Measurements from ENCODE around the gene TUFT1. TPM values are rescaled to one million over a fixed set of nuclear protein-coding genes. Genes with fewer than 3 reads are reported as not detected.
"Not testable (repeated sequence)": the region's sequence is repeated elsewhere in the genome, so short reads cannot be mapped to it uniquely, and the experiment has no call there.

The TUFT1 gene
- total RNA-seq, 1 experiment from 2014 or later: 7.9 TPM

DNA sequence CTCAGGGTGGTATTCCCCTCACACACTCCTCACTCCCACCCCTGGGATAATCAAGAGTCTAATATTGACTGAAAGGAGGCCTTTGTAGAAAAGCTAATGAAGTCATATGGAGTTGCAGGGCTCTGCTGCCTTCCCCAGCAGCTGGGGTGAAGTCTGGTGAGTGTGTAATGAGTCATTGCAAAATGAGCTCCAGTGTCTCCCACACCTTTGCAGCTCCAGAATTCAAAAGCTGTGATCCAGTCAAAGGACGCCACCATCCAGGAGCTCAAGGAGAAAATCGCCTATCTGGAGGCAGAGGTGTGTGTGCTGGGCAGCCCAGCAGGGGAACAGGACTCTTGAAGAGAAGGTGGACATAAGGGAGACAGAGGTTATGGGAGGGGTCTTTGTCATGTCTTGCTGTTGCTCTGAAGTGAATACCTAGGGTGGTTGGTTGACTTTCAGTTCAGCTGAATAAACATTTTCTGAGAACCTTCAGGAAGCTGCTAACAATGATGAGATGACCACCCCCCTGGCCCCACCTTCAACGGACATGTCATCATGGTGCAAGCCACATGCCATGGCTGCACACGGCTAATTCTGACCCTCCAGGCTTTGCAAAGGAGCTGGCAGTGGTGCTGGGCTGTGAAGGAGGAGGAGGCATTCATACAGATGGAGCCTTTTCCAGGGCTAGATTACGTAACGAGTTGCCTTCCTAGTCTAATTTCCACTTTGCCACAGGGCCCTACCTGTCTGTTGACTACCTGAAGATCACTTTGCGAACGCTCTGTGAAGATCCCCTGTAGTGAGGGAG, 39.5 kb downstream of the TUFT1 start:
- peak; percentile 72 for DNase-seq (ENCODE audit: low read depth)

GRCh38 chr1:151581451-151581850, 41.3 kb downstream of the TUFT1 start:
- DNase-seq (ENCODE audit: low read depth): no peak

- no peak for DNase-seq (ENCODE audit: low read depth)
Observed at GRCh38 chr1:151581921-151582320, 41.8 kb downstream of the TUFT1 start.

GRCh38 chr1:151583796-151584195, 43.7 kb downstream of the TUFT1 start:
- DNase-seq (ENCODE audit: low read depth): peak; percentile 63

GRCh38 chr1:151584278-151584677, 44.2 kb downstream of the TUFT1 start:
- DNase-seq (ENCODE audit: low read depth): no peak

- DNase-seq (ENCODE audit: low read depth): no peak
Observed at GRCh38 chr1:151584780-151585179, 44.7 kb downstream of the TUFT1 start.

GRCh38 chr1:151585622-151586021, 45.5 kb downstream of the TUFT1 start:
- peak; percentile 89 for DNase-seq (ENCODE audit: low read depth)

DNA sequence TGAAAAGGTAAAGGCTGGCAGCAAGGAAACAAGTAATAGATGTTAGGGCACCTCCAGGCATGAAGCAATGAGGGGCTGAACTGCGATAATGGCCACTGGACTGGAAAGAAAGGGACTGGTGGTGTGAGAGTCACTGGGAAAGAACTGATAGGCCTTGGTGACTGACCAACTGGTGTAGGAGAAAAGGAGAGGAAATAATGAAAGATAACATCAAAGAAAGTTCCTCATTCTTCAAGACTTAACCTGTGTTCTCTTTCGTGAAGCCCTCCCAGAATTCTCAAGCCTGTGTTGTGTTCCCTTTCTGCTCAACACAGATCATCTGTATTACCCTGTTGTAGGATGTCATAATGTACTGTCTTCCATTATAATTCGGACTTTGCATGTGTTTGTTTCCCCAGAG, 50.9 kb downstream of the TUFT1 start:
- DNase-seq (ENCODE audit: low read depth): no peak

GRCh38 chr1:151593730-151594129, 53.6 kb downstream of the TUFT1 start:
- DNase-seq (ENCODE audit: low read depth): no peak

DNA sequence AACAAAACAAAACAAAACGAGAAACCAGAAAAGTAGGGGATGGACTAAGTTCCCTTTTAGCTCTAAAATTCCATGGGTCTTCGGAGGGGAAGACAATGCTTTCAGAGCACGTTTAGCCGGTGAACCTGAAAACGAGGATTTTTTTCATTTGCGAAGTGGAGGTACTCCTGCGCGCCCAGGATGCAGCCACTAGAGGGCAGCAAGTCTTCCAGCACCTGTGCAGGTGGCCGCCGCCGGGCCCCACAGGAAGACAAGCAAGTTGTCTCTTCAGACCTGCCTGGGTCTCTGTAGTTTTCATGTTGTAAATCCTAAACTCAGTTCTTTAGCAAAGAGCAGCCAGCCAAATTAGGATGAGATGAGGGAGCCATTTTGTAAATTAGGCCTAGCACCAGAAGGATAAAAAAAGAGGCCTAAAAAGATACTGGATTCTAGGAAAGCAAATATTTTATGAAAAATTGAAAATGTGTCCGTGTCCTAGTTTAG, 54.1 kb downstream of the TUFT1 start:
- peak; percentile 17 for DNase-seq (ENCODE audit: low read depth)

DNA sequence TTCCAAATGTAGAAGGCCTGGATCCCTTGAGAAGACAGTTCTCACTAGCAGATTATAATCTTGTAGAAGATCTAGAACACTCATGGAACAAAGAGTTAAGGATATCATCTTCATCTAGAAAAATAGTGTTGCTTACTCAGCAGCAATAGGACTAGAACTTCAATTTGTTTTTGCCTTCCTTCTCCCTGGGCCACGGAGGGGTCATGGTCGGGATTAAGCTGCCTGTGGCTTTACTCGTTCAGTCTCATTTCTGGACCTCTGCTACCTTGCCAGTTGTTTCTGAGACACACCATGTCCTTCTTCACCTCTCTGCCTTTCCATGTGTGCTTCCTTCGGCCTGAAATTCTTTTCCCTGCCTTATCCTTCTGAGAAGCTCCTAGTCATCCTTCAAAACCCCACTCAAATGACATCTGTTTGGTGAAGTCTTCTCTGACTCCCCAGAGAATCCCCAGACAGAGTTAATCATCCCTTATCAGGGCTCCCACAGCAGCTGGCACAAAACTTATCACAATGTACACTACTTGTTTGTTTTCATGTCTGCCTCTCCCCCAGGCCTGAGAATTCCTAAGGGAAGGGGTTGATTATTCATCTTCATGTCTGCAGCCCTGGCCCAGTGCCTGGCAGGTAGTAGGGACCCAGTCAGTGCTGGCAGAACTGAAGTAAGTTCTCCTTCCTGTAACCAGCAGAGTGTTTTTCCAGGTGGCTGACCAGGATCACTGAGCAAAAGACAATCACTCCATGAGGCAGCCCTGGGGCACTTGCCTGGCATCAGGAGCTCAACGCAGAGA, 56.3 kb downstream of the TUFT1 start:
- peak; percentile 50 for DNase-seq (ENCODE audit: low read depth)

GRCh38 chr1:151602550-151602949, 62.4 kb downstream of the TUFT1 start:
- not testable (repeated sequence) for DNase-seq (ENCODE audit: low read depth)

DNA sequence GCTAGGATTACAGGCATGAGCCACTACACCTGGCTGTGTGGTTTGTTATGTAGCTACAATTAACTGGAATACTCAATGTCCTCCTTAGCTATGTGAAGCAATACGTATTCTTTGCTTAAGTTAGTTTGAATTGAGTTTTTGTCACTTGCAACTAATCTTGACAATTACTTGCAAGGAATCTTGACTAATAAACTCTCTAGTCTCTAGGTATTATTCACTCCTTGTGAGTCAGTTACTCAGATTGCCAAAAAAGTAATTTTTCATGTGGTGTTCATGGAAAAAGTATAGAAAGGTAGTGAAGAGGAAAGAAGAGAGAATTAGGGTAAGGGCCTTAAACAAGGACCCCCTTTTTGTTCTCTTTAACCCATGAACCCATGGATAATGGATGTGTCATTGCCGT, 64.2 kb downstream of the TUFT1 start:
- no peak for DNase-seq (ENCODE audit: low read depth)

DNA sequence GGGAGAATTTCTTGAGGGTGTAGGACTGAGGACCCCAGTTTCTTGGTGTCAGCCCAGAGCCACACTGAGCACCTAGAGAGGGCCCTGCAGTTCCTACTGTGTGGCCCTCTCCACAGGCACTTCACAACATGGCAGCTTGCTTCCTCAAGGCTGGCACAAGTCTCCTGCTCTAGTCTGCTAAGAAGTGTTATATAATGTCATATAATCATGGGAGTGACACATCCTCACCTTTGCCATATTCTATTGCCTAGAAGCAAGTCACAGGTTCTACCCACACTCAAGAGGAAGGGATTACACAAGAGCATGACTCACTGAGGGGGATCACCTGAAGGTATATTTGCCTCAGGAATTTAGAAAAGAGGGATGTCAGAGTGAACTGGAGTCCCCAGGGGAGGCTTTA, 66.3 kb downstream of the TUFT1 start:
- DNase-seq (ENCODE audit: low read depth): no peak

- DNase-seq (ENCODE audit: low read depth): no peak
Observed at GRCh38 chr1:151606857-151607256, 66.7 kb downstream of the TUFT1 start.

- DNase-seq (ENCODE audit: low read depth): no peak
Observed at GRCh38 chr1:151610142-151610541, 70.0 kb downstream of the TUFT1 start.

GRCh38 chr1:151611288-151611790, 71.2 kb downstream of the TUFT1 start:
- peak; percentile 60 for DNase-seq (ENCODE audit: low read depth)

DNA sequence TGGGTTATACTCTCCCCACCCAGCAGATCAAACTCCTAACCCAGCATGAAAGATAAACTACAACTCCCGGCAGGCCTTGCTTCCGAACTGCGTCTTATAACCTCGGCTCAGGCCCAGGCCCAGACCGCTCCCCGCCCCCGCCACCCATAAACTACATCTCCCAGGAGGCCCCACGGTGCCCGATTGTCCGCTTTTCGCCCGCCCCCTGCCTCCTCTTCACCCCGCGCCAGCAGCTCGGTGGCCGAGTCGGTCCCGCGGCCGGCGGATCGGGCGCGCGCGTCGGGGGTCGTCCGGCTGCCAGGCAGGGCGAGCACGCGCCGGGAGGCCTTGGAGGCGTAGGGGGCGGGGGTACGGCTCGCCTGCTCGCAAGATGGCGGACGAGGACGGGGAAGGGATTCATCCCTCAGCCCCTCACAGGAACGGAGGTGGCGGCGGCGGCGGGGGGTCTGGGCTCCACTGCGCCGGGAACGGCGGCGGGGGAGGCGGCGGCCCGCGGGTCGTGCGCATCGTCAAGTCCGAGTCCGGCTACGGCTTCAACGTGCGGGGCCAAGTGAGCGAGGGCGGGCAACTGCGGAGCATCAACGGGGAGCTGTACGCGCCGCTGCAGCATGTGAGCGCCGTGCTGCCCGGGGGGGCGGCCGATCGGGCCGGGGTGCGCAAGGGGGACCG, 71.9 kb downstream of the TUFT1 start, which contains the start of gene SNX27:
TSS of gene SNX27 (plus strand) at position 219 of the 669 bp plus-strand sequence. CDS start at position 371, 152 bp downstream.
- peak; percentile 88 for DNase-seq (ENCODE audit: low read depth)

GRCh38 chr1:151612501-151613281, 72.6 kb downstream of the TUFT1 start:
- peak; percentile 32 for DNase-seq (ENCODE audit: low read depth)

GRCh38 chr1:151613282-151613780, 73.2 kb downstream of the TUFT1 start:
- DNase-seq (ENCODE audit: low read depth): no peak
